GM18526 (cell line): ENCODE measurements around the gene GTF2IRD1.

Experiments used
- POLR2A ChIP-seq: IDR thresholded peaks from 3 replicates; pipeline ENCODE4 v1.6.1; 2011; ENCODE audit not compliant: insufficient read length; ENCODE audit errors: extremely low read depth

Gene GTF2IRD1

GRCh38 chr7:74518041-74518440, 64.3 kb downstream of the GTF2IRD1 start:
- no peak for TF ChIP-seq POLR2A

GRCh38 chr7:74518654-74519053, 64.9 kb downstream of the GTF2IRD1 start:
- no peak for TF ChIP-seq POLR2A

GRCh38 chr7:74519395-74519794, 65.7 kb downstream of the GTF2IRD1 start:
- TF ChIP-seq POLR2A: no peak

GRCh38 chr7:74521855-74522254, 68.1 kb downstream of the GTF2IRD1 start:
- no peak for TF ChIP-seq POLR2A

GRCh38 chr7:74522281-74522905, 68.7 kb downstream of the GTF2IRD1 start:
- TF ChIP-seq POLR2A: no peak

- no peak for TF ChIP-seq POLR2A
These were observed 69.3 kb downstream of the GTF2IRD1 start for GRCh38 chr7:74523015-74523414.

GRCh38 chr7:74525140-74525539, 71.4 kb downstream of the GTF2IRD1 start:
- no peak for TF ChIP-seq POLR2A

GRCh38 chr7:74525881-74526280, 72.2 kb downstream of the GTF2IRD1 start:
- TF ChIP-seq POLR2A: no peak

- no peak for TF ChIP-seq POLR2A
These were observed 73.1 kb downstream of the GTF2IRD1 start for GRCh38 chr7:74526780-74527179.

- no peak for TF ChIP-seq POLR2A
These were observed 74.1 kb downstream of the GTF2IRD1 start for GRCh38 chr7:74527842-74528241.

GRCh38 chr7:74535951-74536356, 82.2 kb downstream of the GTF2IRD1 start:
- TF ChIP-seq POLR2A: no peak

- TF ChIP-seq POLR2A: no peak
These were observed 88.9 kb downstream of the GTF2IRD1 start for GRCh38 chr7:74542558-74543117.

- TF ChIP-seq POLR2A: no peak
These were observed 91.2 kb downstream of the GTF2IRD1 start for GRCh38 chr7:74544706-74545469.

- TF ChIP-seq POLR2A: no peak
These were observed 92.2 kb downstream of the GTF2IRD1 start for GRCh38 chr7:74545921-74546320.

GRCh38 chr7:74554178-74554577, 100.5 kb downstream of the GTF2IRD1 start:
- TF ChIP-seq POLR2A: no peak

- no peak for TF ChIP-seq POLR2A
These were observed 106.5 kb downstream of the GTF2IRD1 start for GRCh38 chr7:74560086-74560719.

- TF ChIP-seq POLR2A: no peak
These were observed 108.3 kb downstream of the GTF2IRD1 start for GRCh38 chr7:74561898-74562613.
